ENCODE measurements around the gene EPX. TPM values are rescaled to one million over a fixed set of nuclear protein-coding genes. Genes with fewer than 3 reads are reported as not detected.

EPX gene
- total RNA-seq, 2 donors from 2014 or later, result not detected

DNA sequence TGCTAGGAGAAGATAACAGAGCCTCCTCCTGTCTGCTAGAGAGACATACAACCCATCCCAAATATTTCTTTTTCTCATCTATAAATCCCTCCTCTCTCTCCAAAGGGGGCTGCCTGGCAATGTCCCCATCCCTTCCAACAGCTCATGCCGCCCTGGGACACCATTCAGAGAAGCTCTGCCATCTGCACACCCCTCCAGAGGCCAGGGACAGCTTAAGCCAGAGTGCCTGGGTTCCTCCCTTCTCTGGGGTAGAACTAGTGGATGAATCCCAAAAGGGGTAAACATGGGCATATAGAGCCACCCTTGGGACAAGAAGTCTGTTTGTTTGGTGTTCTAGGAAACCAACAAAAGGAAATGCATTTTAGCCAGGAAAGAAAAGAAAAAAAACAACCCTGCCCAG lies 43.3 kb downstream of the EPX start:
- H3K36me3 Mint-ChIP-seq, result no peaks in the 10 kb centered on the region
- DNase-seq (ENCODE audit: low spot score in 2 of 2) (no peak), ATAC-seq (no peak)
- H3K27ac Mint-ChIP-seq, result no peak overlapping the region
- no peaks in the 10 kb centered on the region for H3K9me3 Mint-ChIP-seq

DNA sequence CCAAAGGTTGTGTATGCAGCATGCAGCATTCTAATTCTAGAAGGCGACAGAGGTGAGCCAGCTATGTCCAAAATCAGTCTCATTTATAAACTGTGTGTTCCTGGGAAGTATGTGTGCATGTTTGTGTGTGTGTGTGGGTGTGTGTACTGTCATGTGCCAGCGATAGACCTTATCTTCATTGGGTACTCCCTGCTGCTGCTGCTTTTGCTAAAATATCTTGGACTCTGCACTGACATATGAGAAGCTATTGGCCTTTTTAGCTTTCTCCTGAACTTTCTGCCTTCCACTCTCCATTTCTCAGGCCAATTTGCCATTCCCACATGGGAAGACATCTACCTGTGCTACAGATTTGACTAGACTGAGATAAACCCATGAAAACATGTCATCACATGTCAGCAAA lies 43.9 kb downstream of the EPX start:
- Mint-ChIP-seq H3K9me3 (no peaks in the 10 kb centered on the region), H3K36me3 (no peaks in the 10 kb centered on the region), H3K27ac (no peak overlapping the region)
- DNase-seq (ENCODE audit: low spot score in 2 of 2), result no peak
- ATAC-seq, result no peak

DNA sequence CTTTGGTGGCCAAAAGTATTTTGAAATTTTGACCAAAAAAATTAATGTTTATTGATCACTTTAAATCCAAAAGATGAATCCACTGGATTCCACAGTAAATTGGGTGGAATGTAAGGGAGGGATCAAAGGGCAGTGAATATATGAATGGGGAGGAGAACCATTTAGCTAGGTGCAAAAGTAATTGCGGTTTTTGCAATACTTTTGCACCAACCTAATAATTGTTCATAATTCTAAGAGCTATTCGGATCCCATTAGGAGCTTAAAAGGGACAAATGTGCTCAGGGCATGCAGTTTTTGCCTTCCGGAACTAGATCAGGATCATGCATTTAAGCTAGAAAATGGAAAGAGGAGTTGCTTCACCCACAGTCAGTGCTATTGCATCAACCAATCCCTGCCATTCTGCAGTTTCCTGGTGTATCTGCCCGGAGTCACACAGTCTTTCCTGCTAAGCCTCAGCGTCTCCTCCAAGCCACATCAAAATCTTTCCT lies 45.7 kb downstream of the EPX start, which contains the start of gene LPO:
LPO (plus strand) TSS at position 438 of the 488 bp plus-strand sequence. CDS start 4,396 bp downstream, outside the sequence.
- Mint-ChIP-seq H3K27ac (no peak within 1 kb of the TSS), H3K9me3 (no peaks in the 10 kb centered on the region), H3K36me3 (no peaks in the 10 kb centered on the region)
- DNase-seq (ENCODE audit: low spot score in 2 of 2) (no peak), ATAC-seq (no peak)

DNA sequence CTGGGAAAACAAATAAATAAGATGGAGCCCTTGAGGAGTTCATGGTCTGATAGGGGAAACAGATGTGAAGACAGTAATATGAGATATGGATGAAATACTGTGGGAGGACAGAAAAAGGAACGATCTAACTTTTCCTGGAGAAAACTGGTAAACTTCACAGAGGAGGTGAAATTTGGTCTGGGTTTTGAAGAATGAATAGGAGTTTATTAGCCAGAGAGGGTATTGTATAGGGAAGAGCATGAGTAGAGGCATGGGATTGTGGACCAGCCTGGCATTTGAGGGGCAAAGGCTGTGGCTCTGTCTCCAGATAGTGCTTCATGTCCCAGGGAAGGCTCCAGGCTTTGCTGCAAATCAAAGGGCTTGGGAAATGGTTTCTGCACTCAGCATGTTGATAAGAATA lies 47.5 kb downstream of the EPX start:
- Mint-ChIP-seq H3K9me3 (no peaks in the 10 kb centered on the region), H3K27ac (no peak overlapping the region), H3K36me3 (no peaks in the 10 kb centered on the region)
- ATAC-seq, result no peak
- no peak for DNase-seq (ENCODE audit: low spot score in 2 of 2)

DNA sequence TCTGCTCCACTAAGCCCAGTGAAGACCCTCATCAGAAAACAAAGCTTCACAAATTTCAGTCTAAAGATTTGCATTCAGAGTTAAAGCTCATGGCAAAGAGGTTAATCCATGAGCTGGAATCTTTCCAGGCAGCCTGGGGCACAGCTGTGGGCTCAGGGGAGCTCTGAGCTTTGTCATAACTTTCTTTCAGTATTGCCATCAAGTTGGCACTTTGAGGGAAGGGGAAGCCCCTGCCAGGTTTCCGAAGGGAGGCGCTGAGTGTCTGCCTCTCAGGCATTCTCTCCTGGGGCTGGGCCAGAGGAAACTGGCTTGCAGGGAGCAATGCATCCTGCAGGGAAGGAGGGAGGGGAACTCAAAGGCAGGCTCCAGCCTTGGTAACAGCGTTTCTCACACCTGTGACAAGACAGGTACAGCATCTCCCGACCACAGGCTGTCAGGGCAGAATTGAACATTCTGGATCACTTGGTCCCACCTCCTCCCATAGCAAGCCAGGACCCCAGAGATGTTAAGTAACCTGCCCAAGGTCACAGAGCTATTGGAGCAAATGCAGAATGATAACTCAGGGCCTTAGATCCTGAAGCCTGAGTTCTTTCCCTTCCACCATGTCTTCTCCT lies 49.8 kb downstream of the EPX start:
- DNase-seq (ENCODE audit: low spot score in 2 of 2) (no peak), ATAC-seq (peak; percentile 77 to 93)
- H3K9me3 Mint-ChIP-seq, result no peaks in the 10 kb centered on the region
- no peak overlapping the region for H3K27ac Mint-ChIP-seq
- H3K36me3 Mint-ChIP-seq, result no peaks in the 10 kb centered on the region

DNA sequence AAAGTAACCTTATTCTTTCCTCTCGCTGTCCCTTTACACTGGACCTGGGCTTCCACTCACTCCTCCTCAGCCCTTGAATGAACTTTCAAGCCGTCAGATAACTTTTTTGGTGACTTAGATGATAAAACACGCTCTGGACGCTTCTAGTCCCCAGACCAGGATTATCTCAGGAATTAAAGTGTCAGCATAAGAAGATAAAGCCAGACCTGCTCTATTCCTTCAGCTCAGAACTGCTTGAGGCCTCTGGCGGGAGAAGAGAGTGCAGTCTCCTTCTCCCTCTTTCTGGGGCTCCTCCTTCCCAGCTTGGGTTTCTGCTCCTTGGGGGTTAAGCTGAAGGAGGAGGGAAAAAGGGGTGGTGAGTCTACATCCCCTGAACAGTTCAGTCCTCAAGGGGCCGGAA lies 52.4 kb downstream of the EPX start:
- DNase-seq (ENCODE audit: low spot score in 2 of 2) (no peak), ATAC-seq (no peak)
- Mint-ChIP-seq H3K27ac (no peak overlapping the region), H3K9me3 (no peaks in the 10 kb centered on the region), H3K36me3 (no peaks in the 10 kb centered on the region)

DNA sequence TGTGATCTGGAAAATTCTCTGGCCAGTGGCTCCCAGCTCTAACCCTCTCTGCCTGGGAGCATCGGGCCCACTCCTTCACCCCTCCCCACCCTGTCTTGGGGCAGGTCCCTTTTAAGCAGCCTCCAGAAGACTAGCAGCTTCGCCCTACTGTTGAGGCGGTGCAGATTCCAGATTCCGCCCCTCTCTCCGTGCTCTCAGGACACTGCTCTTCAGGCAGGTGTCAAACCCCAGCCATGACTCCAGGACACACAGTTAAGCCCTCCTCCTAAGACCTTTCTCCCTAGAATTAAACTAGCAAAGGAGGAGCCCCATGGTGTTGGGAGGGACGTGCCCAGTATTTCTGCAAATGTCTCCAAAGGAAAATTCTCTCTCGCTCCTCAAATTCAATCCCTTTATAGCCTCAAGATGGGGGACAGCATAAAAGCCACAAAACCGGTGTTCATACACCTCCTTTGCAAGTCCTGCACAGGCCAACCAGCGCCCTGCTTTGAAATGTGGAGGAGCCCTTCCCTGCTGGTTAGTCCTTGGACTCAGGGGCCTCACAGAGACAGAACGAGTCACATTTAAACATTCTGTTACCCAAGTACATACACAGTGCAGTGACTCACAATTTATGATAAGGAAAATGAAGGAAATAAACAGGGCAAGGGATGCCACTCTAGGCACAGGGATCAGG lies 53.0 kb downstream of the EPX start:
- Mint-ChIP-seq H3K36me3 (no peaks in the 10 kb centered on the region), H3K9me3 (no peaks in the 10 kb centered on the region), H3K27ac (no peak overlapping the region)
- no peak for ATAC-seq
- no peak for DNase-seq (ENCODE audit: low spot score in 2 of 2)

DNA sequence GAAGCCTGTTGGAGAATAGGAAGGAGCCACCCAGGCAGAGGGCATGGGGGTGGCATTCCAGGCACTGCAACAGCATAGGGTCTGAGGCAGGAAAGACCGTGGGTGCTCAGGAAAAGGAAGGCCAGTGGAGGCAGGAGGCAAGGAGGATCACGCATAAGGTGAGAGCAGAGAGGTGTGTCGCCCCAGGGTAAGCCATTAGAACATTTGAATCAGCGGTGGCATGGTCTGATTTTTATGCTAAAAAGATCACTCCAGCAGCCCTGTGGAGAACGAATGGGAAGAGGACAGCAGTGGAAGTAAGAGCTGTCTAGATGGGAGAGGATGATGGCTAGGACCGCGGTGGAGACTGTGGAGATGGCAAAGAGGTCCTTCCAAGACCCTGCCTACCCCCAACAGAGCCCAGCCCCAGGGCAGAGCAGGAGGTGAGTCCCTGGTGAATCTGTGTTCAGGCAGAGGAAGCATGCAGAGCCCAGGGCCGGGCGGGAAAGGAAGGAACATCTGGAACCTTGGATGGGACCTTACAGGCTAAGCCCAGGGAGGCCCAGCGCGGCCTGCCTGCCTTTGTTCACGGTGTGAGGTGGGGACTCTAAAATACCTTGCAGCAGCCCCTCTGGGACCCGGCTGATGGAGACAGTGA lies 53.7 kb downstream of the EPX start:
- ATAC-seq, result no peak
- no peaks in the 10 kb centered on the region for H3K9me3 Mint-ChIP-seq
- H3K27ac Mint-ChIP-seq, result no peak overlapping the region
- H3K36me3 Mint-ChIP-seq, result no peaks in the 10 kb centered on the region
- no peak for DNase-seq (ENCODE audit: low spot score in 2 of 2)

DNA sequence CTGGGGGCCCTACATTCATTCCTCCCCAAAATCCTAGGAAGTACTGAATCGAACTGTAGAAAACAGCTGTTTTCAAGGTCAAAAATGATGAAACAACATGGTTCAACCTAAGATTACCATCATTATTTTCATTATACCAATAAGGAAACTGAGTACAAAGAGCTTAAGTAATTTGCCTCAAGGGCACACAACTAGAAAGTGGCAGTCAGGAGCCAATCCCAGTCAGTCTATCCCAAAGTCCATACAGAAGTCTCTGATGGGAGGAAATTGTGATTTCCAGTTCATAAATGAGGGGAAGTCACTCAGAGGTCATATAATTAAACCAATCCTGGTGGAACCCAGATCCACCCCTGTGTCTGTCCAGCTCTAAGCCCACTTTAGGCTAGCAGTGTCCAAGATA lies 54.3 kb downstream of the EPX start:
- ATAC-seq (no peak), DNase-seq (ENCODE audit: low spot score in 2 of 2) (no peak)
- no peaks in the 10 kb centered on the region for H3K36me3 Mint-ChIP-seq
- no peak overlapping the region for H3K27ac Mint-ChIP-seq
- no peaks in the 10 kb centered on the region for H3K9me3 Mint-ChIP-seq

DNA sequence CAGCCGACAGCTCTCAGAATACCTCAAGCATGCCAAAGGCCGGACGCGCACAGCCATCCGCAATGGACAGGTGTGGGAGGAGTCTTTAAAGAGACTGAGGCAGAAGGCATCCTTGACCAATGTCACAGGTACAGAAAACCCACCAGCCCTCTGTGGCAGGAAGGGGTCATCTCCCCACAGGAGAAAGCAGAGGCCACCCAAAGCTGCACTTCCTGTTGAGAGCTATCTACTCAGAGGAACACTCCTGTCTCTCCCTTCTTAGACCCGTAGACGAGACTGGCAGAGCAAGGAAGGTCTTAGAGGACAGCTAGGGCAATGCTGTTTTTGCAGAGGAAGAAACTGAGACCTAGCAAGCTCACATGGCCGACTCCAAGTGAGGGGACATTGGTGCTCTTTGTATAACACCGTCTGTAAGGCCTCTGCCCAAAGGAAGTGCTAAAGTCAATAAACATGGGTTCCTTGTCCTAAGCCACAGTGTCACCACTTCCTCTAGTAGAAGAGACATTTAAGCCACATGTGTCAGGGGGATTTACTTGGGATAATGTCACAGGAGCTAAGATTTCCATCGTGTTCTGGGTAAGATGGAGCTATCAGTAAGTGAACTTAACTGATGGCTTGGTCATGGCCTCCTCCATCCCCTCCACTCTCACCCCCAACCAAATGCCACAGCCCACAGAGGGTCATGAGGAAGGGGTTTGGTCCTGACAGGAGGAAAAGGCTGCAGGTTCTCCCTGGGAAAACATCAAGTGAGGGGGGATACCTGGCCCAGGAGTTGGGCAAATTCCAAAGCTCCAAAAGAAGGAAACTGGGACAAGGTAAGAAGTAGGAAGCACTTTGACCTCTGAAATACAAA lies 55.2 kb downstream of the EPX start:
- DNase-seq (ENCODE audit: low spot score in 2 of 2) (no peak), ATAC-seq (peak in 1 of 2 donors; percentile 28)
- Mint-ChIP-seq H3K27ac (no peak overlapping the region), H3K9me3 (no peaks in the 10 kb centered on the region), H3K36me3 (no peaks in the 10 kb centered on the region)

DNA sequence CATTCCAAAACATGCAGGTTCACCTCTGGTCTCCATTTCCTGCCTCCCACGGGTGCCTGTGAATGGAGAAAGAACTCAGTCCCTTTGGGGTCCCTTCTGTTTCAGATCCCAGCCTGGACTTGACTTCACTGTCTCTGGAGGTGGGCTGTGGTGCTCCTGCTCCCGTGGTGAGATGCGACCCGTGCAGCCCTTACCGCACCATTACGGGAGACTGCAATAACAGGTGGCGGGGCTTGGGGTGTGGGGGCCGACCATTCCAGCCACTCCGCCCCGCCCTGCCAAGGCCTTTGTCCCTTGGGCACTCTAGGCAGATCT lies 56.4 kb downstream of the EPX start:
- no peaks in the 10 kb centered on the region for H3K9me3 Mint-ChIP-seq
- peak in 1 of 2 donors; percentile 12 for ATAC-seq
- no peak overlapping the region for H3K27ac Mint-ChIP-seq
- no peaks in the 10 kb centered on the region for H3K36me3 Mint-ChIP-seq
- DNase-seq (ENCODE audit: low spot score in 2 of 2), result no peak

DNA sequence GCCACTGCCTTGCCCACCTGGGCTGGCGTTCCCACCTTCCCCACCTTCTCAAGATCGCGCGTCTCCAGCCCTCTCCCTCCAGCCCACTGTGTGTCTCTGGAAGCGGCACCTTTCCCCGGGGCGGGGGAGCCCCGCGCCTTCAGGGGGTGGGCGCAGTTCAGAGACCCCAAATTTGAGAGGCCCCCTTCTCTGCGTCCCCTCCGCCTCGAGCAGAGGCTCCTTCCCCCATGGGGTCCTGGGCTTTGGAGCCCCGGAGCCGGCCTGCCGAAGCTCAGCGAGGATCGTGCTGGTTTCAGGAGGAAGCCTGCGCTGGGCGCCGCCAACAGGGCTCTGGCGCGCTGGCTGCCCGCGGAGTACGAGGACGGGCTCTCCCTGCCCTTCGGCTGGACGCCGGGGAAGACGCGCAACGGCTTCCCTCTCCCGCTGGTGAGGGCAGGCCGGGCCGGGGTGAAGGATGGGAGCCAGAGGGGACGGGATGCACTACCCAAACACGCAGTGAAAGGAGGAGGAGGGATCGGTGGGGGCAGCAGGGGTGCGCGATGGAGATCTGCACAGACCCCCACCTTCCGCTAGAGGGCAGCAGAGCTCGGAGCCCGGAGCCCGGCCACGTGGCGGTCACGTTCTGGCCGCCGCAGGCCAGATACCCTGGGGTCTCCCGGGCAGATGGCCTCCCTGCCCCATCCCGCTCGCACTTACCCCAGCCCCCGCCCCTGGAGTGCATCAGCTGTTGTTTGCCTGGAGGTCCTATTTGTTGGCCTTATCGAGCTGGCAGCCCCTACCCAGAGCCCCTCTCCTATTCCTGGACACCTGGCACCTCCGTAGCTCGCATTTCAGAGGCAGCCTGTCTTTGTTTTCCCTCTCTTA lies 57.0 kb downstream of the EPX start:
- DNase-seq (ENCODE audit: low spot score in 2 of 2), result peak; percentile 78 to 85
- Mint-ChIP-seq H3K9me3 (no peaks in the 10 kb centered on the region), H3K36me3 (no peaks in the 10 kb centered on the region), H3K27ac (no peak overlapping the region)
- peak; percentile 89 to 91 for ATAC-seq

DNA sequence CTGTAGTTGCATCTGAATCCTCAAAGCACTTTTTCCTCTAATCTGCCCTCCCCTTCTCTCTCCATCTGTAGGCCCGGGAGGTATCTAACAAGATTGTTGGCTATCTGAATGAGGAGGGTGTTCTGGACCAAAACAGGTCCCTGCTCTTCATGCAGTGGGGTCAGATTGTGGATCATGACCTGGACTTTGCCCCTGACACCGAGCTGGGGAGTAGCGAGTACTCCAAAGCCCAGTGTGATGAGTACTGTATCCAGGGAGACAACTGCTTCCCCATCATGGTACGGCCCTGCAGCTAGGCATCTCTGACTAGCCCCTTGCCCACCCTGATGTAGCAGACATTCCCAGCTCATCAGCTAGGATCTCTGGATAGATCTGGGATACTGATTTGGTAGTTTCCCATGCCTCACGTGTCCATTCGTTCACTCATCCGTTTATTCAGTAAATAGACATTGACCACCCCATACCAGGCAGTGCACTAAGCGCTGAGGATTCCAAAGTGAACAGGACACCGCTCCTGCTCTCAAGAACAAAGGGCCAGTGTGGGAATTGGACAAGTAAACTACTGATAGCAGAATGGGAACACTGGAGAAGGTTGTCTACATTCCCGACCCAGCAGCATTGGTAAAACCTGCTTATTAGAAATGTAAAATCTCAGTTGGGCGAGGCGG lies 58.0 kb downstream of the EPX start:
- Mint-ChIP-seq H3K27ac (no peak overlapping the region), H3K36me3 (no peaks in the 10 kb centered on the region), H3K9me3 (no peaks in the 10 kb centered on the region)
- DNase-seq (ENCODE audit: low spot score in 2 of 2) (no peak), ATAC-seq (no peak)

DNA sequence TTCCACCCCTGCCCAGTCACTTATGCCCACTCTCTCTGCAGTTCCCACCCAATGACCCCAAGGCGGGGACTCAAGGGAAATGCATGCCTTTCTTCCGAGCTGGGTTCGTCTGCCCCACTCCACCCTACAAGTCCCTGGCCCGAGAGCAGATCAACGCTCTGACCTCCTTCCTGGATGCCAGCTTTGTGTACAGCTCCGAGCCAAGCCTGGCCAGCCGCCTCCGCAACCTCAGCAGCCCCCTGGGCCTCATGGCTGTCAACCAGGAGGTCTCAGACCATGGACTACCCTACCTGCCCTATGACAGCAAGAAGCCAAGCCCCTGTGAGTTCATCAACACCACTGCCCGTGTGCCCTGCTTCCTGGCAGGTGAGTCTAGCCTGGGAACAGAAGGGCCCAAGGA lies 59.6 kb downstream of the EPX start:
- no peak for ATAC-seq
- Mint-ChIP-seq H3K36me3 (no peaks in the 10 kb centered on the region), H3K9me3 (no peaks in the 10 kb centered on the region), H3K27ac (no peak overlapping the region)
- DNase-seq (ENCODE audit: low spot score in 2 of 2), result no peak

DNA sequence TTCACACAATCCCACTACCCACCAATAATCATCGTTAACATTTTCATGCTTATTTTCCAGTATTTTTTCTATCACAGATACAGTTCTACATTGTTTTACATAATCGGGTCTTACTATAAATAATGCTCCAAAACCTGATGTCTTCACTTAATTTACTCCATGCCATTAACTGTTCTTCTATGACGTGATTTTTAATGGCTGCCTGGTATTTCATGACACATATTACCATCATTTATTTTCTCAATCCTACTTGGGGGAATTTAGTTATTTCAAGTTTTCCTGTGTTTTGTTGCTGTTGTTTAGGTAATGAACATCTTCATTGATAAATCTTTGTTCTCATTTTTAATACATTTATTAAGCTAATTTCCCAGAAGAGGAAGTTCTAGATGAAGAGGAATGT lies 60.6 kb downstream of the EPX start:
- DNase-seq (ENCODE audit: low spot score in 2 of 2) (no peak), ATAC-seq (no peak)
- H3K9me3 Mint-ChIP-seq, result no peaks in the 10 kb centered on the region
- no peaks in the 10 kb centered on the region for H3K36me3 Mint-ChIP-seq
- no peak overlapping the region for H3K27ac Mint-ChIP-seq

All from activated naive CD4-positive, alpha-beta T cell treated with anti-CD3 and anti-CD28 coated beads, Interleukin-2, amount 50 U/mL, for 72 hours (primary cell).